ENCODE measurements around the gene CLIP4. TPM values are rescaled to one million over a fixed set of nuclear protein-coding genes. Genes with fewer than 3 reads are reported as not detected.

Gene CLIP4, protein sequence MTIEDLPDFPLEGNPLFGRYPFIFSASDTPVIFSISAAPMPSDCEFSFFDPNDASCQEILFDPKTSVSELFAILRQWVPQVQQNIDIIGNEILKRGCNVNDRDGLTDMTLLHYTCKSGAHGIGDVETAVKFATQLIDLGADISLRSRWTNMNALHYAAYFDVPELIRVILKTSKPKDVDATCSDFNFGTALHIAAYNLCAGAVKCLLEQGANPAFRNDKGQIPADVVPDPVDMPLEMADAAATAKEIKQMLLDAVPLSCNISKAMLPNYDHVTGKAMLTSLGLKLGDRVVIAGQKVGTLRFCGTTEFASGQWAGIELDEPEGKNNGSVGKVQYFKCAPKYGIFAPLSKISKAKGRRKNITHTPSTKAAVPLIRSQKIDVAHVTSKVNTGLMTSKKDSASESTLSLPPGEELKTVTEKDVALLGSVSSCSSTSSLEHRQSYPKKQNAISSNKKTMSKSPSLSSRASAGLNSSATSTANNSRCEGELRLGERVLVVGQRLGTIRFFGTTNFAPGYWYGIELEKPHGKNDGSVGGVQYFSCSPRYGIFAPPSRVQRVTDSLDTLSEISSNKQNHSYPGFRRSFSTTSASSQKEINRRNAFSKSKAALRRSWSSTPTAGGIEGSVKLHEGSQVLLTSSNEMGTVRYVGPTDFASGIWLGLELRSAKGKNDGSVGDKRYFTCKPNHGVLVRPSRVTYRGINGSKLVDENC
- 5.7 and 5.8 TPM in 2 replicates for total RNA-seq

DNA sequence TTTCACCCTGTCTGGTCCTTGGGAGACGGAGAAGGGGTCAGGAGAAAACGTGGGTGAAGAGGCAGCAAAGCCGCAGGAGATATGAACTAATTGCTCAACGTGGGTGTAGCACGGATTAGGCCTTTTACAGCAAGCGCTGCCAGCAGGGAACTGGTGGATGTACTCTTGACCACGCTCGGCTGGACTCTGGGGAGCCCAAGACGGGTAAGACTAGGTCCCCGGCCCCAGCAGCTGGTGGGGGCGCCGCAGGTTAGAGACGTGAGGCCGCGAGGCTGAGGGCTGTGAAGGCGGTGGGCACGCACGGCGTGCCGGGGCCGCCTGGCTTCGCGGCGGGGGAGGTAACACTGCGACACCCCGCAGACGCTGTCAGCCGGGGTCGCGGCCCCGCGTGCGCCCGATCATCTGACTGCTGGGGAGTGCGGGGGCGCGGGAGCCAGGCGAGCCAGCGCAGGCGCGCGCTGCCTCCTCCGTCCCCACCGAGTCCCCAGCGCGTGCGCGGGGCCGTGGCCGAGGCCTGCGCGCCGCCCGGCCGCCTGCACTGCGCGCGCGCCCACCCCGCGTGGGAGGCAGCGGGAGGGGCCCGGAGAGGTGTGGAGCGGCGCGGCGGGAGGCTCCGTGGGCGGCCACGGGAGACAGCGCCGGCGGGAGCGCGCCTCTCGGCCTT lies at the start of gene CLIP4:
Gene CLIP4, plus strand, starts transcription at position 470 of the 664 bp plus-strand sequence. CDS start 5,974 bp downstream, outside the sequence.
- Mint-ChIP-seq H3K27me3 (peaks cover 4% of the 10 kb centered on the region), H3K27ac (peak within 1 kb of the TSS; percentile 69), H3K4me1 (peaks cover 23% of the 10 kb centered on the region), H3K9me3 (no peaks in the 10 kb centered on the region), H3K36me3 (ENCODE audit: low read depth) (no peaks in the 10 kb centered on the region), H3K4me3 (peak within 1 kb of the TSS; percentile 89)
- ChIA-PET POLR2A (no interaction called here), CTCF (no interaction called here)
- DNase-seq (peak; percentile 46), ATAC-seq (ENCODE audit: low read depth) (peak; percentile 79)
- intact Hi-C loops (cut with micrococcal nuclease): no loop called here
- TF ChIP-seq, protein P1, sequence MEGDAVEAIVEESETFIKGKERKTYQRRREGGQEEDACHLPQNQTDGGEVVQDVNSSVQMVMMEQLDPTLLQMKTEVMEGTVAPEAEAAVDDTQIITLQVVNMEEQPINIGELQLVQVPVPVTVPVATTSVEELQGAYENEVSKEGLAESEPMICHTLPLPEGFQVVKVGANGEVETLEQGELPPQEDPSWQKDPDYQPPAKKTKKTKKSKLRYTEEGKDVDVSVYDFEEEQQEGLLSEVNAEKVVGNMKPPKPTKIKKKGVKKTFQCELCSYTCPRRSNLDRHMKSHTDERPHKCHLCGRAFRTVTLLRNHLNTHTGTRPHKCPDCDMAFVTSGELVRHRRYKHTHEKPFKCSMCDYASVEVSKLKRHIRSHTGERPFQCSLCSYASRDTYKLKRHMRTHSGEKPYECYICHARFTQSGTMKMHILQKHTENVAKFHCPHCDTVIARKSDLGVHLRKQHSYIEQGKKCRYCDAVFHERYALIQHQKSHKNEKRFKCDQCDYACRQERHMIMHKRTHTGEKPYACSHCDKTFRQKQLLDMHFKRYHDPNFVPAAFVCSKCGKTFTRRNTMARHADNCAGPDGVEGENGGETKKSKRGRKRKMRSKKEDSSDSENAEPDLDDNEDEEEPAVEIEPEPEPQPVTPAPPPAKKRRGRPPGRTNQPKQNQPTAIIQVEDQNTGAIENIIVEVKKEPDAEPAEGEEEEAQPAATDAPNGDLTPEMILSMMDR (IDR thresholded peaks at IDR 0.05): no peak

DNA sequence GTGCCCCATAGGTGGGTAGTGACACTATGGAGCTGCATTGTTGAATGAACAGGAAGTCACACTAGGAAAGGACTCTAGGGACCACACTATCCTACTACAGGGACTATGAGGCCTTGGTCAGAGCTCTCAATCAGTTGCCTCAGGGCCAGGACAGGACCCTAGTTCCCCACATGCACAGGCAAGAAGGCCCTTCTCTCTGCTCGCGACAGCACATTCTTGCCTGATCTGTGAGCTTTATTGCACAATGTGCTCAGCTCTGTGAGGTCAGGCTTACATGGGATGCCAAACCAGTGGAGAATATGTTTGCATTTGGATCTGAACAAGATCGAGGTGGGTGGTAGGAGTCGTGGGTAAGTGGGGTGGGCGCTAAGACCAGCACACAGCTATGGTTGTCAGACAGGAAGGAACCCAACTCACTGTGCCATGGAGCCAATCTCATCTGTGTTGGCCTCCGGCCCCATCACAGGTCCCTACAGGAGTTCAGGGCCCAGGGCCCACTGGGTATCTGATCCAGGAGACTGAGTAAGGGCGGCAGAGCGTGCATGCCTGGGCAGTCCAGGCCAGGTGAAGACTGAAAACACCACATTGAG lies 48.8 kb upstream of the CLIP4 start:
- Mint-ChIP-seq H3K9me3 (no peaks in the 10 kb centered on the region), H3K36me3 (ENCODE audit: low read depth) (no peaks in the 10 kb centered on the region), H3K4me1 (no peaks in the 10 kb centered on the region), H3K4me3 (no peak overlapping the region), H3K27ac (no peak overlapping the region), H3K27me3 (peaks cover 3% of the 10 kb centered on the region)
- DNase-seq (no peak), ATAC-seq (ENCODE audit: low read depth) (no peak)
- intact Hi-C loops (cut with micrococcal nuclease): no loop called here
- TF ChIP-seq, protein P1 (IDR thresholded peaks at IDR 0.05): no peak
- CTCF ChIA-PET: no interaction called here
- POLR2A ChIA-PET: no interaction called here

DNA sequence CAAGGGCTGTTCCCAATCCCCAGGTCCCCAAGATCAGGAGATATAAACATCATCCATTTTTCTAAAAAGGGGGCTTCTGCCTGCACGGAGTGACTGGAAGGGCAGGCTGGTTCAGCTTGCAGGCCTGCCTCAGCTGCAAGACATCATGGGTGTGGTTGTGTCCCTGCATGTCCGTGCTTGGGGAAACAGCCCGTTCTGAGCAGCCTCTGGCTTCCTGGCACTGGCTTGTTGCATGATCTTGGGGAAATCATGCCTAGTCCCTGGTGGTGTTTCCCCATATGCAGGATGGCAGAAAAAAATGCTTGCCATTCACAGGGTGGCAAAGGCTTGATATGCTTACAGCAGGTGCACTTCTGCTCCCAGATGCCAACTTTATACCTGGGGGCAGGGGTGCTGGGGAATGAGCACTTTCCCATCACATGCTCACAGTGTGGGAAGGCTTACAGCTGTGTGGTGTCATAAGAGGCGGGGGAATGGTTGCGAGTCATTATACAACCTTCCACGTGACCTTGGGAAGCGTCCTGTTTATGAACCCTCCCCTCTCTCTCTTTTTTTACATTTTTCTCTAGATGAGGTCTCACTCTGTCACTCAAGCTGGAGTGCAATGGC lies 48.1 kb upstream of the CLIP4 start:
- Mint-ChIP-seq H3K9me3 (no peaks in the 10 kb centered on the region), H3K27ac (no peak overlapping the region), H3K36me3 (ENCODE audit: low read depth) (no peaks in the 10 kb centered on the region), H3K27me3 (peaks cover 3% of the 10 kb centered on the region), H3K4me1 (no peaks in the 10 kb centered on the region), H3K4me3 (no peak overlapping the region)
- ATAC-seq (ENCODE audit: low read depth) (no peak), DNase-seq (no peak)
- CTCF ChIA-PET: no interaction called here
- intact Hi-C loops (cut with micrococcal nuclease): no loop called here
- POLR2A ChIA-PET: no interaction called here
- TF ChIP-seq, protein P1 (IDR thresholded peaks at IDR 0.05): no peak

DNA sequence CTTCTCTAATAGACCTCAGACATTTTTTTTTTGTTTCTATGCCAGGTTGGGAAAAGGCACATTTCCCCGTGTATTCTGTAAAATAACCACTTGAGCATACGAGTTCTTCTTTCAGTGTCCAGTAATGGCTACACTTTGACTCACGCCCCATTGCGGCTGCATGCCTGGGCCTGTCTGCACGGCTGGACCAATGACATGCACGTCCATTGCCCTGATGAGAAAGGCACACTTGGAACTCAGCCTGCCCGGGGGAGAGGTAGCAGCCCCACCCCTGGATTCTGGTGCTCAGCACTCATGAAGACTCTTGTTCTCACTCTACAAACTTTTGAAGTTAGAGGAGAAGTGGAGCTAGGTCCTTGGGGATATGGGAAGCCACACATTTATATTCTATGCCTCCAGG lies 46.7 kb upstream of the CLIP4 start:
- CTCF ChIA-PET: no interaction called here
- Mint-ChIP-seq H3K36me3 (ENCODE audit: low read depth) (no peaks in the 10 kb centered on the region), H3K27me3 (peaks cover 3% of the 10 kb centered on the region), H3K27ac (no peak overlapping the region), H3K9me3 (no peaks in the 10 kb centered on the region), H3K4me3 (no peak overlapping the region), H3K4me1 (no peaks in the 10 kb centered on the region)
- intact Hi-C loops (cut with micrococcal nuclease): no loop called here
- POLR2A ChIA-PET: no interaction called here
- DNase-seq (no peak), ATAC-seq (ENCODE audit: low read depth) (no peak)
- TF ChIP-seq, protein P1 (IDR thresholded peaks at IDR 0.05): no peak
